ENCODE data around the gene IGF2BP1. TPM values are rescaled to one million over a fixed set of nuclear protein-coding genes. Genes with fewer than 3 reads are reported as not detected.
"Not testable (repeated sequence)": the region's sequence is repeated elsewhere in the genome, so short reads cannot be mapped to it uniquely, and the experiment has no call there.

The IGF2BP1 gene
- total and polyA plus RNA-seq, 2 donors: 0.07 to 10.9 TPM

DNA sequence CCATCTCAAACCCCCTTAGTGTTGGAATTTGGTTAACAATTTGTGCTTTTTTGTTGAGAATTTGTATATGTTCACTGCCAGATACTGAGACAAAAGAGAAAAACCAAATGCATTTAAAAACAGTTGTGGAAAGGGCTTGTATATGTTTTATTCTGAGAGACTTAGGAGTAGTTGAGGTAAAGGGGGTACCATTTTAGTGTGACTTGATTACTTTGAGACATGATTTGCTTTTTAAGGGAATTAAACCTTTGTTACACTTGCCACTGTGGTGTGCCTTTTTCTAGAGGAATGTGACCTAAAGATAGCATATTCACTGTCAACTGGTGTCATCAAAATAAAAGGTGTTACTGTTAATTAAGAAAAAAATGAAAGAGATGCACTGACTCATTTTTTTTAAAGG is 4.5 kb downstream of the IGF2BP1 start:
- no peaks in the 10 kb centered on the region for H3K9me3 ChIP-seq (ENCODE audit: control insufficient read depth in 2 of 2, insufficient read depth in 1 of 2, low read length in 1 of 2)
- peak overlapping the region in 1 of 2 donors; percentile 4 for H3K4me3 ChIP-seq (ENCODE audit: low read length in 2 of 2)
- peak in 1 of 9 donors; percentile 24 for DNase-seq (ENCODE audit: low read depth in 6 of 9, low spot score in 9 of 9)
- H3K27me3 ChIP-seq (ENCODE audit: control insufficient read depth in 2 of 2, insufficient read depth in 1 of 2, low read length in 1 of 2): peaks cover 14 to 63% of the 10 kb centered on the region in 2 donors
- H3K27ac ChIP-seq (ENCODE audit: low read depth in 1 of 2, low read length in 1 of 2): peak overlapping the region in 1 of 2 donors; percentile 84
- H3K36me3 ChIP-seq (ENCODE audit: control insufficient read depth in 2 of 2, insufficient read depth in 2 of 2, low read length in 1 of 2): peaks cover 0 to 13% of the 10 kb centered on the region in 2 donors
- peaks cover 3 to 14% of the 10 kb centered on the region in 2 donors for H3K4me1 ChIP-seq (ENCODE audit: control insufficient read depth in 2 of 2, insufficient read depth in 2 of 2, low read length in 2 of 2)

- no peaks in the 10 kb centered on the region for H3K9me3 ChIP-seq (ENCODE audit: control insufficient read depth in 2 of 2, insufficient read depth in 1 of 2, low read length in 1 of 2)
- H3K27me3 ChIP-seq (ENCODE audit: control insufficient read depth in 2 of 2, insufficient read depth in 1 of 2, low read length in 1 of 2): peaks cover 8 to 60% of the 10 kb centered on the region in 2 donors
- no peak overlapping the region for H3K4me3 ChIP-seq (ENCODE audit: low read length in 2 of 2)
- peaks cover 3 to 14% of the 10 kb centered on the region in 2 donors for H3K4me1 ChIP-seq (ENCODE audit: control insufficient read depth in 2 of 2, insufficient read depth in 2 of 2, low read length in 2 of 2)
- peaks cover 0 to 19% of the 10 kb centered on the region in 2 donors for H3K36me3 ChIP-seq (ENCODE audit: control insufficient read depth in 2 of 2, insufficient read depth in 2 of 2, low read length in 1 of 2)
- no peak overlapping the region for H3K27ac ChIP-seq (ENCODE audit: low read depth in 1 of 2, low read length in 1 of 2)
- 92% methylated on average over 2 of the region's 2 CpGs for WGBS
- DNase-seq (ENCODE audit: low read depth in 6 of 9, low spot score in 9 of 9): no peak
Measured at GRCh38 chr17:49002331-49002730, 5.1 kb downstream of the IGF2BP1 start.

DNA sequence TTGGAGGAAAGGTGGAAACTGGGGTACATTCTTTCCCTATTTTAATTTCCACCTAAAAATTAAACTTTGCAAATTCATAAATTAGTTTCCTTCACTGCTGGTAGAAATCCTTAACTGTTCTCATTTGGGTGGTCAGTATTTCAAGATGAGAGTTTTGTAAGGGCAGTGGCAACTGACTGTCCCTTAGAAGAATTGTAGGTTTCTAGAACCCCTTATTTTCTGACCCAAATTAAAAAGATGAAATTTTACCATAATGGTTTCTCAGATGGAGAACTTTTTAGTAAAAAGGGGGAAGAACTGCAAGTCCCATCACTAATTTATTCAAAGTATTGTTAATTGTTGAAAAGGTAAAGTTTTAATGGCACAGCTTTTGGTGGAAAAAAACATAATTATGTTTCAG is 5.6 kb downstream of the IGF2BP1 start:
- Histone ChIP-seq H3K4me3 (ENCODE audit: low read length in 2 of 2) (no peak overlapping the region), H3K27me3 (ENCODE audit: control insufficient read depth in 2 of 2, insufficient read depth in 1 of 2, low read length in 1 of 2) (peaks cover 3 to 57% of the 10 kb centered on the region in 2 donors), H3K36me3 (ENCODE audit: control insufficient read depth in 2 of 2, insufficient read depth in 2 of 2, low read length in 1 of 2) (peaks cover 0 to 21% of the 10 kb centered on the region in 2 donors), H3K9me3 (ENCODE audit: control insufficient read depth in 2 of 2, insufficient read depth in 1 of 2, low read length in 1 of 2) (no peaks in the 10 kb centered on the region), H3K4me1 (ENCODE audit: control insufficient read depth in 2 of 2, insufficient read depth in 2 of 2, low read length in 2 of 2) (peaks cover 0 to 17% of the 10 kb centered on the region in 2 donors), H3K27ac (ENCODE audit: low read depth in 1 of 2, low read length in 1 of 2) (no peak overlapping the region)
- DNase-seq (ENCODE audit: low read depth in 6 of 9, low spot score in 9 of 9): no peak

GRCh38 chr17:49003557-49004511 is 6.6 kb downstream of the IGF2BP1 start:
- no peaks in the 10 kb centered on the region for H3K9me3 ChIP-seq (ENCODE audit: control insufficient read depth in 2 of 2, insufficient read depth in 1 of 2, low read length in 1 of 2)
- 19% methylated on average over 39 of the region's 39 CpGs for WGBS
- H3K27ac ChIP-seq (ENCODE audit: low read depth in 1 of 2, low read length in 1 of 2): no peak overlapping the region
- H3K36me3 ChIP-seq (ENCODE audit: control insufficient read depth in 2 of 2, insufficient read depth in 2 of 2, low read length in 1 of 2): peaks cover 0 to 21% of the 10 kb centered on the region in 2 donors
- DNase-seq (ENCODE audit: low read depth in 6 of 9, low spot score in 9 of 9): peak in 3 of 9 donors; percentile 26 to 56 (median 31)
- H3K27me3 ChIP-seq (ENCODE audit: control insufficient read depth in 2 of 2, insufficient read depth in 1 of 2, low read length in 1 of 2): peaks cover 2 to 60% of the 10 kb centered on the region in 2 donors
- H3K4me3 ChIP-seq (ENCODE audit: low read length in 2 of 2): peak overlapping the region in 1 of 2 donors; percentile 41
- peaks cover 0 to 17% of the 10 kb centered on the region in 2 donors for H3K4me1 ChIP-seq (ENCODE audit: control insufficient read depth in 2 of 2, insufficient read depth in 2 of 2, low read length in 2 of 2)

DNA sequence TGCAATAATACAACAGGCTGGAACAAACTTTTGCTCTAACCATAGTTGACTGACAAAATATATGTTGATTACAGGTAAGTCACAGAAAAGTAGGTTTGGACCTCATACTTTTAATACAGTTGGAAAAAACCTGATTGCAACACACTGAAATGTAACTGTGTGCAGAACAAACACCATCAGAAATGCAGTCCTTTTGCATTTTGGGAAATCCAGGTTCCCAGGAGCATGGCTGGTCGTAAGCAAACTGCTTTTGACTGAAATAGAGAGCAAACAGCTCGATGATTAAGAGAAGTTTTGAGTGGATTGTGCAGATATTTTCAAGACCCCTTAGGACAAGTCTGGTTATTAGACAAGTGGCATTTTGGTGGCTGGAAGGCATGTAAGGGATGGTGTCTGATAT is 8.0 kb downstream of the IGF2BP1 start:
- WGBS: 89% methylated on average over 2 of the region's 2 CpGs
- no peak overlapping the region for H3K27ac ChIP-seq (ENCODE audit: low read depth in 1 of 2, low read length in 1 of 2)
- H3K27me3 ChIP-seq (ENCODE audit: control insufficient read depth in 2 of 2, insufficient read depth in 1 of 2, low read length in 1 of 2): peaks cover 2 to 47% of the 10 kb centered on the region in 2 donors
- H3K4me1 ChIP-seq (ENCODE audit: control insufficient read depth in 2 of 2, insufficient read depth in 2 of 2, low read length in 2 of 2): peaks cover 0 to 14% of the 10 kb centered on the region in 2 donors
- peaks cover 0 to 21% of the 10 kb centered on the region in 2 donors for H3K36me3 ChIP-seq (ENCODE audit: control insufficient read depth in 2 of 2, insufficient read depth in 2 of 2, low read length in 1 of 2)
- H3K9me3 ChIP-seq (ENCODE audit: control insufficient read depth in 2 of 2, insufficient read depth in 1 of 2, low read length in 1 of 2): no peaks in the 10 kb centered on the region
- no peak for DNase-seq (ENCODE audit: low read depth in 6 of 9, low spot score in 9 of 9)
- H3K4me3 ChIP-seq (ENCODE audit: low read length in 2 of 2): no peak overlapping the region

DNA sequence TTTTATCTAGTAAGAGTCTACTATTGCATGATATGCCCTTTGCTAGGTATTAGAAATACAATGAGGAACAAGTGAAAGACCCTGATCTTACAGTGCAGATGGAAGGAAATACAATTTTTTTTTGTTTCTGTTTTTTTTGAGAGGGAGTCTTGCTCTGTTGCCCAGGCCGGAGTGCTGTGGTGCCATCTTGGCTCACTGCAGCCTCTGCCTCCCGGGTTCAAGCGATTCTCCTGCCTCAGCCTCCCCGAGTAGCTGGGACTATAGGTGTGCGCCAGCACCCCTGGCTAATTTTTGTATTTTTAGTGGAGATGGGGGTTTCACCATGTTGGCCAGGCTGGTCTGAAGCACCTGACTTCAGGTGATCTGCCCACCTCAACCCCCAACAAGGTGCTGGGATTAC is 11.7 kb downstream of the IGF2BP1 start:
- Histone ChIP-seq H3K4me1 (ENCODE audit: control insufficient read depth in 2 of 2, insufficient read depth in 2 of 2, low read length in 2 of 2) (peaks cover 0 to 18% of the 10 kb centered on the region in 2 donors), H3K36me3 (ENCODE audit: control insufficient read depth in 2 of 2, insufficient read depth in 2 of 2, low read length in 1 of 2) (peaks cover 0 to 21% of the 10 kb centered on the region in 2 donors), H3K27me3 (ENCODE audit: control insufficient read depth in 2 of 2, insufficient read depth in 1 of 2, low read length in 1 of 2) (peaks cover 2 to 44% of the 10 kb centered on the region in 2 donors)
- H3K4me3 ChIP-seq (ENCODE audit: low read length in 2 of 2); H3K9me3 ChIP-seq (ENCODE audit: control insufficient read depth in 2 of 2, insufficient read depth in 1 of 2, low read length in 1 of 2); DNase-seq (ENCODE audit: low read depth in 6 of 9, low spot score in 9 of 9); H3K27ac ChIP-seq (ENCODE audit: low read depth in 1 of 2, low read length in 1 of 2): not testable (repeated sequence)
- WGBS: 98% methylated on average over 5 of the region's 5 CpGs

- Histone ChIP-seq H3K36me3 (ENCODE audit: control insufficient read depth in 2 of 2, insufficient read depth in 2 of 2, low read length in 1 of 2) (no peaks in the 10 kb centered on the region), H3K27me3 (ENCODE audit: control insufficient read depth in 2 of 2, insufficient read depth in 1 of 2, low read length in 1 of 2) (peaks cover 0 to 19% of the 10 kb centered on the region in 2 donors), H3K27ac (ENCODE audit: low read depth in 1 of 2, low read length in 1 of 2) (no peak overlapping the region), H3K4me1 (ENCODE audit: control insufficient read depth in 2 of 2, insufficient read depth in 2 of 2, low read length in 2 of 2) (peaks cover 0 to 16% of the 10 kb centered on the region in 2 donors), H3K4me3 (ENCODE audit: low read length in 2 of 2) (no peak overlapping the region), H3K9me3 (ENCODE audit: control insufficient read depth in 2 of 2, insufficient read depth in 1 of 2, low read length in 1 of 2) (no peaks in the 10 kb centered on the region)
- DNase-seq (ENCODE audit: low read depth in 6 of 9, low spot score in 9 of 9): no peak
- WGBS: 82% methylated on average over 9 of the region's 9 CpGs
Measured at GRCh38 chr17:49012769-49013255, 15.6 kb downstream of the IGF2BP1 start.

GRCh38 chr17:49013311-49014213 is 16.4 kb downstream of the IGF2BP1 start:
- DNase-seq (ENCODE audit: low read depth in 6 of 9, low spot score in 9 of 9): no peak
- Histone ChIP-seq H3K27me3 (ENCODE audit: control insufficient read depth in 2 of 2, insufficient read depth in 1 of 2, low read length in 1 of 2) (peaks cover 0 to 14% of the 10 kb centered on the region in 2 donors), H3K4me1 (ENCODE audit: control insufficient read depth in 2 of 2, insufficient read depth in 2 of 2, low read length in 2 of 2) (peaks cover 0 to 16% of the 10 kb centered on the region in 2 donors), H3K36me3 (ENCODE audit: control insufficient read depth in 2 of 2, insufficient read depth in 2 of 2, low read length in 1 of 2) (no peaks in the 10 kb centered on the region), H3K4me3 (ENCODE audit: low read length in 2 of 2) (peak overlapping the region in 1 of 2 donors; percentile 35), H3K9me3 (ENCODE audit: control insufficient read depth in 2 of 2, insufficient read depth in 1 of 2, low read length in 1 of 2) (no peaks in the 10 kb centered on the region), H3K27ac (ENCODE audit: low read depth in 1 of 2, low read length in 1 of 2) (no peak overlapping the region)
- WGBS: 64% methylated on average over 65 of the region's 65 CpGs
